ENCODE measurements around the gene SLC24A3.

Gene SLC24A3

GRCh38 chr20:19495905-19496703, 283.7 kb downstream of the SLC24A3 start:
- no peak for FAIRE-seq
- no peak for DNase-seq (ENCODE audit: insufficient read length, low spot score)
- no peak for TF ChIP-seq POLR2A (IDR thresholded peaks at IDR 0.05; ENCODE audit: low read depth, low read length)

- no peak for FAIRE-seq
- TF ChIP-seq POLR2A (IDR thresholded peaks at IDR 0.05; ENCODE audit: low read depth, low read length), result no peak
- peak; percentile 9 for DNase-seq (ENCODE audit: insufficient read length, low spot score)
Observed at GRCh38 chr20:19497064-19497463, 284.6 kb downstream of the SLC24A3 start.

DNA sequence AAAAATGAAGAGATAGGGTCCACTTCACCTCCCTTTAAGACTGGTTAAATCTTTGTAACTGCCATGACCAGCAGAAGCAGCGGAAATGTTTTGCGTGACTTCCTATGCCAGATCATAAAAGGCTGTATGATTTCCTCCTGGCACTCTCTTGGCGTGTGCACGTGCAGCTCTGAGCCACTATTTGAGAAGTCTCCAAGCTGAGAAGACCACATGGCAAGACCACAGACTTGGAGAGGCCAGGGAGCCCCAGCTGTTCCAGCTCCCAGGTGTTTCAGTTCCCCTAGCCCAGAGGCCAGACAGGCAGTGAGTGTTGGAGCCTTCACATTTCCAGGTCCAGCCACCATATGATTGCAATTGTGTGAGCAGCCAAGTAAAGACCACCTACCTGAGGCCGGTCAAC, 286.3 kb downstream of the SLC24A3 start:
- FAIRE-seq (no peak), DNase-seq (ENCODE audit: insufficient read length, low spot score) (no peak)
- TF ChIP-seq POLR2A (IDR thresholded peaks at IDR 0.05; ENCODE audit: low read depth, low read length), result no peak

- no peak for TF ChIP-seq POLR2A (IDR thresholded peaks at IDR 0.05; ENCODE audit: low read depth, low read length)
- DNase-seq (ENCODE audit: insufficient read length, low spot score) (no peak), FAIRE-seq (no peak)
Observed at GRCh38 chr20:19501476-19502115, 289.2 kb downstream of the SLC24A3 start.

GRCh38 chr20:19502169-19502568, 289.7 kb downstream of the SLC24A3 start:
- TF ChIP-seq POLR2A (IDR thresholded peaks at IDR 0.05; ENCODE audit: low read depth, low read length), result no peak
- no peak for FAIRE-seq

GRCh38 chr20:19504251-19504650, 291.8 kb downstream of the SLC24A3 start:
- FAIRE-seq (no peak), DNase-seq (ENCODE audit: insufficient read length, low spot score) (no peak)
- TF ChIP-seq POLR2A (IDR thresholded peaks at IDR 0.05; ENCODE audit: low read depth, low read length), result no peak

More at GRCh38 chr20:19502169-19502568, 289.7 kb downstream of the SLC24A3 start:
- no peak for DNase-seq (ENCODE audit: insufficient read length, low spot score)

DNA sequence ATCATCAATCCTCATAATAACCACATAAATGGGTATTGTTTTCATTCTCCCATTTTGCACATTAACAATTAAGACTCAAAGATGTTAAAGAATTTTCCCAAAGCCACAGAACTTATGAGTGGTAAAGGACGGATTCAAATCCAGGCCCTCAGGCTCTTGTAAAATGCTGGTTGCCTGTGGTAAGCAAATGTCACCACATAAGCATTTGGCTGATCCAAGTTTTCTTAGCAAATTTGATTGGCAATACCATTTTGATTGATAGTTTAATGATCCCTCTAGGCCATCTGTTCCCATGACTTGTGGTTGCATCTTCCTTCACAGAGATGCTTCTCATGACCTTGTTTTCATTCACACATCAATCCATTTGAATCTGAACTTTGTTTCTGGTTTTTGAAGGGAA, 293.6 kb downstream of the SLC24A3 start:
- no peak for FAIRE-seq
- no peak for DNase-seq (ENCODE audit: insufficient read length, low spot score)
- no peak for TF ChIP-seq POLR2A (IDR thresholded peaks at IDR 0.05; ENCODE audit: low read depth, low read length)

DNA sequence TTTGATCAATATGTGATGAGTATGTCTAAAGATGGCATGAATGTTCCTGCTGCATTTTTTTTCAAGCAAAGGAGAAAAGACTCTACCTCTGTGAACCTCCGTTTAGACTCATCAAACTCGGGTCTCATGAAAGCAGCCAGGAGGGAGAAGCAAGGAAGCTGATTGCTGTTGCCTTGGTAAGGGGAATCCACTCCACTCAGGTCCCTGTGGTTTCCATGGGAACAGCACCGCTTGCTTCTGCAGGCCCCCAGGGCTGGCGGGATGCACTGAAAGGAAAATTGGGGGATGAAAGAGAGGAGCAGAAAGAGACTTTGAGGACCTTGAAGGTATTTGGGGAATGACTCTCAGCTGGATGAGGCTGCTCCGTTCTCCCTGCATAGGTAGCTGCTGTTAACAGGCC, 296.0 kb downstream of the SLC24A3 start:
- FAIRE-seq (no peak), DNase-seq (ENCODE audit: insufficient read length, low spot score) (no peak)
- TF ChIP-seq POLR2A (IDR thresholded peaks at IDR 0.05; ENCODE audit: low read depth, low read length), result no peak

GRCh38 chr20:19510611-19511010, 298.2 kb downstream of the SLC24A3 start:
- TF ChIP-seq POLR2A (IDR thresholded peaks at IDR 0.05; ENCODE audit: low read depth, low read length), result no peak
- DNase-seq (ENCODE audit: insufficient read length, low spot score) (no peak), FAIRE-seq (no peak)

- FAIRE-seq (no peak), DNase-seq (ENCODE audit: insufficient read length, low spot score) (no peak)
- TF ChIP-seq POLR2A (IDR thresholded peaks at IDR 0.05; ENCODE audit: low read depth, low read length), result no peak
Observed at GRCh38 chr20:19511931-19512330, 299.5 kb downstream of the SLC24A3 start.

- TF ChIP-seq POLR2A (IDR thresholded peaks at IDR 0.05; ENCODE audit: low read depth, low read length), result no peak
- FAIRE-seq (no peak), DNase-seq (ENCODE audit: insufficient read length, low spot score) (no peak)
Observed at GRCh38 chr20:19512886-19513677, 300.6 kb downstream of the SLC24A3 start.

- no peak for FAIRE-seq
- DNase-seq (ENCODE audit: insufficient read length, low spot score), result no peak
- TF ChIP-seq POLR2A (IDR thresholded peaks at IDR 0.05; ENCODE audit: low read depth, low read length), result no peak
Observed at GRCh38 chr20:19515074-19515473, 302.6 kb downstream of the SLC24A3 start.

- TF ChIP-seq POLR2A (IDR thresholded peaks at IDR 0.05; ENCODE audit: low read depth, low read length), result no peak
- FAIRE-seq (no peak), DNase-seq (ENCODE audit: insufficient read length, low spot score) (no peak)
Observed at GRCh38 chr20:19519466-19519865, 307.0 kb downstream of the SLC24A3 start.

GRCh38 chr20:19520261-19520660, 307.8 kb downstream of the SLC24A3 start:
- FAIRE-seq (no peak), DNase-seq (ENCODE audit: insufficient read length, low spot score) (no peak)
- no peak for TF ChIP-seq POLR2A (IDR thresholded peaks at IDR 0.05; ENCODE audit: low read depth, low read length)
